Measurements from ENCODE around the gene PLA2G4C.

Gene PLA2G4C

GRCh38 chr19:48135411-48135810, 24.8 kb upstream of the PLA2G4C start:
- Histone ChIP-seq H3K9ac (ENCODE audit: low read length in 5 of 5) (no peak overlapping the region), H3K36me3 (ENCODE audit: control insufficient read depth in 5 of 5, insufficient read depth in 5 of 5, low read length in 5 of 5) (peaks cover 0 to 30% (median 12%) of the 10 kb centered on the region in 5 donors), H3K9me3 (ENCODE audit: control insufficient read depth in 5 of 5, low read length in 5 of 5) (no peaks in the 10 kb centered on the region), H3K27ac (ENCODE audit: low read depth, low read length) (no peak overlapping the region), H3K27me3 (ENCODE audit: control insufficient read depth in 5 of 5, insufficient read depth in 4 of 5, low read length in 5 of 5) (no peaks in the 10 kb centered on the region), H3K4me3 (ENCODE audit: low read depth in 1 of 5, low read length in 5 of 5) (no peak overlapping the region), H3K4me1 (ENCODE audit: control insufficient read depth in 5 of 5, insufficient read depth in 5 of 5, low read length in 5 of 5) (no peaks in the 10 kb centered on the region)

GRCh38 chr19:48133094-48133493, 22.5 kb upstream of the PLA2G4C start:
- Histone ChIP-seq H3K36me3 (ENCODE audit: control insufficient read depth in 5 of 5, insufficient read depth in 5 of 5, low read length in 5 of 5) (peaks cover 0 to 27% (median 12%) of the 10 kb centered on the region in 5 donors), H3K9me3 (ENCODE audit: control insufficient read depth in 5 of 5, low read length in 5 of 5) (no peaks in the 10 kb centered on the region), H3K4me1 (ENCODE audit: control insufficient read depth in 5 of 5, insufficient read depth in 5 of 5, low read length in 5 of 5) (no peaks in the 10 kb centered on the region), H3K4me3 (ENCODE audit: low read depth in 1 of 5, low read length in 5 of 5) (no peak overlapping the region), H3K9ac (ENCODE audit: low read length in 5 of 5) (no peak overlapping the region), H3K27ac (ENCODE audit: low read depth, low read length) (no peak overlapping the region), H3K27me3 (ENCODE audit: control insufficient read depth in 5 of 5, insufficient read depth in 4 of 5, low read length in 5 of 5) (no peaks in the 10 kb centered on the region)

GRCh38 chr19:48127561-48127960, 16.9 kb upstream of the PLA2G4C start:
- H3K4me1 ChIP-seq (ENCODE audit: control insufficient read depth in 5 of 5, insufficient read depth in 5 of 5, low read length in 5 of 5) = peaks cover 0 to 17% (median 0%) of the 10 kb centered on the region in 5 donors
- H3K9me3 ChIP-seq (ENCODE audit: control insufficient read depth in 5 of 5, low read length in 5 of 5) = peaks cover 0 to 3% (median 0%) of the 10 kb centered on the region in 5 donors
- H3K4me3 ChIP-seq (ENCODE audit: low read depth in 1 of 5, low read length in 5 of 5) = no peak overlapping the region
- no peak overlapping the region for H3K27ac ChIP-seq (ENCODE audit: low read depth, low read length)
- peaks cover 0 to 34% (median 20%) of the 10 kb centered on the region in 5 donors for H3K36me3 ChIP-seq (ENCODE audit: control insufficient read depth in 5 of 5, insufficient read depth in 5 of 5, low read length in 5 of 5)
- H3K9ac ChIP-seq (ENCODE audit: low read length in 5 of 5) = no peak overlapping the region
- H3K27me3 ChIP-seq (ENCODE audit: control insufficient read depth in 5 of 5, insufficient read depth in 4 of 5, low read length in 5 of 5) = no peaks in the 10 kb centered on the region

- Histone ChIP-seq H3K4me3 (ENCODE audit: low read depth in 1 of 5, low read length in 5 of 5) (no peak overlapping the region), H3K27me3 (ENCODE audit: control insufficient read depth in 5 of 5, insufficient read depth in 4 of 5, low read length in 5 of 5) (no peaks in the 10 kb centered on the region), H3K27ac (ENCODE audit: low read depth, low read length) (peak overlapping the region; percentile 10), H3K9me3 (ENCODE audit: control insufficient read depth in 5 of 5, low read length in 5 of 5) (peaks cover 0 to 3% (median 0%) of the 10 kb centered on the region in 5 donors), H3K4me1 (ENCODE audit: control insufficient read depth in 5 of 5, insufficient read depth in 5 of 5, low read length in 5 of 5) (peaks cover 0 to 32% (median 3%) of the 10 kb centered on the region in 5 donors), H3K9ac (ENCODE audit: low read length in 5 of 5) (peak overlapping the region in 1 of 5 donors; percentile 7), H3K36me3 (ENCODE audit: control insufficient read depth in 5 of 5, insufficient read depth in 5 of 5, low read length in 5 of 5) (peaks cover 0 to 22% (median 12%) of the 10 kb centered on the region in 5 donors)
Measured at GRCh38 chr19:48123907-48124651, 13.5 kb upstream of the PLA2G4C start.

GRCh38 chr19:48122421-48122820, 11.8 kb upstream of the PLA2G4C start:
- H3K4me1 ChIP-seq (ENCODE audit: control insufficient read depth in 5 of 5, insufficient read depth in 5 of 5, low read length in 5 of 5) = peaks cover 0 to 35% (median 3%) of the 10 kb centered on the region in 5 donors
- no peaks in the 10 kb centered on the region for H3K9me3 ChIP-seq (ENCODE audit: control insufficient read depth in 5 of 5, low read length in 5 of 5)
- peaks cover 0 to 19% (median 7%) of the 10 kb centered on the region in 5 donors for H3K36me3 ChIP-seq (ENCODE audit: control insufficient read depth in 5 of 5, insufficient read depth in 5 of 5, low read length in 5 of 5)
- no peak overlapping the region for H3K4me3 ChIP-seq (ENCODE audit: low read depth in 1 of 5, low read length in 5 of 5)
- no peak overlapping the region for H3K27ac ChIP-seq (ENCODE audit: low read depth, low read length)
- no peak overlapping the region for H3K9ac ChIP-seq (ENCODE audit: low read length in 5 of 5)
- no peaks in the 10 kb centered on the region for H3K27me3 ChIP-seq (ENCODE audit: control insufficient read depth in 5 of 5, insufficient read depth in 4 of 5, low read length in 5 of 5)

GRCh38 chr19:48121909-48122371, 11.3 kb upstream of the PLA2G4C start:
- Histone ChIP-seq H3K27ac (ENCODE audit: low read depth, low read length) (no peak overlapping the region), H3K36me3 (ENCODE audit: control insufficient read depth in 5 of 5, insufficient read depth in 5 of 5, low read length in 5 of 5) (peaks cover 0 to 15% (median 6%) of the 10 kb centered on the region in 5 donors), H3K9ac (ENCODE audit: low read length in 5 of 5) (peak overlapping the region in 1 of 5 donors; percentile 35), H3K9me3 (ENCODE audit: control insufficient read depth in 5 of 5, low read length in 5 of 5) (no peaks in the 10 kb centered on the region), H3K4me1 (ENCODE audit: control insufficient read depth in 5 of 5, insufficient read depth in 5 of 5, low read length in 5 of 5) (peaks cover 0 to 36% (median 3%) of the 10 kb centered on the region in 5 donors), H3K27me3 (ENCODE audit: control insufficient read depth in 5 of 5, insufficient read depth in 4 of 5, low read length in 5 of 5) (no peaks in the 10 kb centered on the region), H3K4me3 (ENCODE audit: low read depth in 1 of 5, low read length in 5 of 5) (peak overlapping the region in 1 of 5 donors; percentile 4)

GRCh38 chr19:48121066-48121465, 10.4 kb upstream of the PLA2G4C start:
- H3K27ac ChIP-seq (ENCODE audit: low read depth, low read length) = no peak overlapping the region
- H3K27me3 ChIP-seq (ENCODE audit: control insufficient read depth in 5 of 5, insufficient read depth in 4 of 5, low read length in 5 of 5) = no peaks in the 10 kb centered on the region
- no peak overlapping the region for H3K4me3 ChIP-seq (ENCODE audit: low read depth in 1 of 5, low read length in 5 of 5)
- H3K4me1 ChIP-seq (ENCODE audit: control insufficient read depth in 5 of 5, insufficient read depth in 5 of 5, low read length in 5 of 5) = peaks cover 0 to 36% (median 3%) of the 10 kb centered on the region in 5 donors
- no peak overlapping the region for H3K9ac ChIP-seq (ENCODE audit: low read length in 5 of 5)
- peaks cover 0 to 13% (median 5%) of the 10 kb centered on the region in 5 donors for H3K36me3 ChIP-seq (ENCODE audit: control insufficient read depth in 5 of 5, insufficient read depth in 5 of 5, low read length in 5 of 5)
- no peaks in the 10 kb centered on the region for H3K9me3 ChIP-seq (ENCODE audit: control insufficient read depth in 5 of 5, low read length in 5 of 5)

- H3K27me3 ChIP-seq (ENCODE audit: control insufficient read depth in 5 of 5, insufficient read depth in 4 of 5, low read length in 5 of 5) = no peaks in the 10 kb centered on the region
- no peak overlapping the region for H3K4me3 ChIP-seq (ENCODE audit: low read depth in 1 of 5, low read length in 5 of 5)
- H3K4me1 ChIP-seq (ENCODE audit: control insufficient read depth in 5 of 5, insufficient read depth in 5 of 5, low read length in 5 of 5) = peaks cover 0 to 36% (median 3%) of the 10 kb centered on the region in 5 donors
- H3K9ac ChIP-seq (ENCODE audit: low read length in 5 of 5) = no peak overlapping the region
- no peak overlapping the region for H3K27ac ChIP-seq (ENCODE audit: low read depth, low read length)
- H3K36me3 ChIP-seq (ENCODE audit: control insufficient read depth in 5 of 5, insufficient read depth in 5 of 5, low read length in 5 of 5) = peaks cover 0 to 17% (median 5%) of the 10 kb centered on the region in 5 donors
- no peaks in the 10 kb centered on the region for H3K9me3 ChIP-seq (ENCODE audit: control insufficient read depth in 5 of 5, low read length in 5 of 5)
Measured at GRCh38 chr19:48120505-48120904, 9.9 kb upstream of the PLA2G4C start.

- Histone ChIP-seq H3K9ac (ENCODE audit: low read length in 5 of 5) (no peak overlapping the region), H3K27me3 (ENCODE audit: control insufficient read depth in 5 of 5, insufficient read depth in 4 of 5, low read length in 5 of 5) (no peaks in the 10 kb centered on the region), H3K36me3 (ENCODE audit: control insufficient read depth in 5 of 5, insufficient read depth in 5 of 5, low read length in 5 of 5) (peaks cover 0 to 18% (median 4%) of the 10 kb centered on the region in 5 donors), H3K9me3 (ENCODE audit: control insufficient read depth in 5 of 5, low read length in 5 of 5) (no peaks in the 10 kb centered on the region), H3K27ac (ENCODE audit: low read depth, low read length) (no peak overlapping the region), H3K4me1 (ENCODE audit: control insufficient read depth in 5 of 5, insufficient read depth in 5 of 5, low read length in 5 of 5) (peaks cover 0 to 24% (median 3%) of the 10 kb centered on the region in 5 donors), H3K4me3 (ENCODE audit: low read depth in 1 of 5, low read length in 5 of 5) (no peak overlapping the region)
Measured at GRCh38 chr19:48118131-48118517, 7.5 kb upstream of the PLA2G4C start.

GRCh38 chr19:48117515-48118130, 7.0 kb upstream of the PLA2G4C start:
- H3K4me3 ChIP-seq (ENCODE audit: low read depth in 1 of 5, low read length in 5 of 5) = no peak overlapping the region
- peaks cover 0 to 19% (median 3%) of the 10 kb centered on the region in 5 donors for H3K4me1 ChIP-seq (ENCODE audit: control insufficient read depth in 5 of 5, insufficient read depth in 5 of 5, low read length in 5 of 5)
- H3K9me3 ChIP-seq (ENCODE audit: control insufficient read depth in 5 of 5, low read length in 5 of 5) = no peaks in the 10 kb centered on the region
- no peak overlapping the region for H3K27ac ChIP-seq (ENCODE audit: low read depth, low read length)
- H3K27me3 ChIP-seq (ENCODE audit: control insufficient read depth in 5 of 5, insufficient read depth in 4 of 5, low read length in 5 of 5) = no peaks in the 10 kb centered on the region
- H3K36me3 ChIP-seq (ENCODE audit: control insufficient read depth in 5 of 5, insufficient read depth in 5 of 5, low read length in 5 of 5) = peaks cover 0 to 14% (median 0%) of the 10 kb centered on the region in 5 donors
- H3K9ac ChIP-seq (ENCODE audit: low read length in 5 of 5) = no peak overlapping the region
